Activated CD8-positive, alpha-beta memory T cell treated with anti-CD3 and anti-CD28 coated beads for 24 hours (primary cell): Measurements from ENCODE around the gene CDH23.
"Not testable (repeated sequence)": the region's sequence is repeated elsewhere in the genome, so short reads cannot be mapped to it uniquely, and the experiment has no call there.

Experiments used
- DNase-seq: peaks from one replicate; pipeline ENCODE4 v3.0.0-alpha.2; 2020

Gene CDH23

GRCh38 chr10:71588685-71589084 is 192.0 kb downstream of the CDH23 start:
- DNase-seq = no peak

GRCh38 chr10:71589617-71590551 is 193.2 kb downstream of the CDH23 start:
- no peak for DNase-seq

DNA sequence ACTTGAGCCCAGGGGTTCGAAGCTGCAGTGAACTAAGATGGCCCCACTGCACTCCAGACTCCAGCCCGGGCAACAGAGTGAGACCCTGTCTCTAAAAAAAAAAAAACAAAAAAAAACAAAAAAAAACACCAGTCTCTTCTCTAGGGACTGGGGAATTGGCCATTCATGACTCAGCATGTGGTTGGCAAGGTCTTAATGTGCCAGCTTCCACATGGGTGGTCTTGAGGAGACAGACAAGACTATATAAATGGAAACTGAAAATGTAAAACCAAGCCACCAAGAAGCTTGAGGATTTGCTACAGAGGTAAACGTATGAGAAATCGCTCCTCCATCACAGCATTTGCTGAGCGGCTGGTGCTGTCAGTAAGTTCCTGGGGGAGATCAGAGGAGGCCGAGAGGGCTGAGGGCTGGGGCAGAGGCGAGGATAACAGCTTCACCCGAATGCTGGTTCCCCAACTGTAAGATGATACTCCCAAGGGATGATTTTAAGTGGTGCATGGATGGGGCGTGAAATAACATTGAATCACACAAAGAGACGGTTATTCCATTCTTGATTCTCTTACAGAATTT is 194.1 kb downstream of the CDH23 start:
- no peak for DNase-seq

GRCh38 chr10:71594934-71595571 is 198.3 kb downstream of the CDH23 start:
- DNase-seq = no peak

GRCh38 chr10:71595649-71596048 is 198.9 kb downstream of the CDH23 start:
- DNase-seq = no peak

GRCh38 chr10:71596127-71596526 is 199.4 kb downstream of the CDH23 start:
- DNase-seq = no peak

GRCh38 chr10:71596759-71597158 is 200.0 kb downstream of the CDH23 start:
- no peak for DNase-seq

- no peak for DNase-seq
These were observed 201.2 kb downstream of the CDH23 start for GRCh38 chr10:71597821-71598498.

DNA sequence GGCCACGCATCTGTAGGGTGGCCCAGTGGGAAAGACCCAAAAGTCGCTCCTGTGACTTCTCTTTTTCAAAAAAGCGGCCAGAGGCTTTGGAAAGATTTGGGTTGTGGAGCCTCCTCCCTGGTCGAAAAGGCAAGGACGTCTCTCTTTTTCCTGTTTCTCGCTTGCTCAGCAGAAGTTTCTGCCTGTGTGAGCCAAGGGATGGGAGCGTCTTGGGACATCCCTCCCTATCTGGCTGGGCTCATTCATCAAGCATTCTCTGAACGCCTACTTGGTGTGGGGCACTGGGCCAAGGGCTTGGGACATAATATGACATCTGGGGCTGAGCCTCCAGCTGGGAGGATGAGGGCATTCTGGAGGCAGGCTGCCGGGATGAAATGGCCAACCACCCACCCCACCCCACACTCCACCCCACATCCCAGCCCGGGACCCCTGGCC is 201.9 kb downstream of the CDH23 start:
- no peak for DNase-seq

DNA sequence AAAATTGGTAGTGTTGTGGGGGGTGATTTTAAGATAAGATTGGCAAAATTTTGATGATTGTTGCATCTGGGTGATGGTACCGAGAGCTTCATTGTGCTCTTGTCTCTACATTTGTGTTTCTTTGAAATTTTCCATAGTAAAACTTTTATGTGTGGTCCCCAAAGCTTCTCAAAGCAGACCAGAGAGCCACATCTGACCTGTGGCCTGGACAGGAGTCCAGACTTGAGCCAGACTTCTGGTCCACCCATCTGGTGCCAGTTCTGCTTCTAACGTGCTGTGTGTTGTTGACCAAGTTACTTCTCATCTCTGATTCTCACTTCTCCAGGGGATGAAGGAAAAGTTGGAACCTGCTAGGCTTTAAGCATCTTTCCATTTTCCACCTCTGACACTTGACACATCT is 202.8 kb downstream of the CDH23 start:
- DNase-seq = no peak

GRCh38 chr10:71600242-71600641 is 203.5 kb downstream of the CDH23 start:
- DNase-seq = not testable (repeated sequence)

- DNase-seq = no peak
These were observed 204.1 kb downstream of the CDH23 start for GRCh38 chr10:71600849-71601248.

GRCh38 chr10:71601273-71601672 is 204.6 kb downstream of the CDH23 start:
- no peak for DNase-seq

DNA sequence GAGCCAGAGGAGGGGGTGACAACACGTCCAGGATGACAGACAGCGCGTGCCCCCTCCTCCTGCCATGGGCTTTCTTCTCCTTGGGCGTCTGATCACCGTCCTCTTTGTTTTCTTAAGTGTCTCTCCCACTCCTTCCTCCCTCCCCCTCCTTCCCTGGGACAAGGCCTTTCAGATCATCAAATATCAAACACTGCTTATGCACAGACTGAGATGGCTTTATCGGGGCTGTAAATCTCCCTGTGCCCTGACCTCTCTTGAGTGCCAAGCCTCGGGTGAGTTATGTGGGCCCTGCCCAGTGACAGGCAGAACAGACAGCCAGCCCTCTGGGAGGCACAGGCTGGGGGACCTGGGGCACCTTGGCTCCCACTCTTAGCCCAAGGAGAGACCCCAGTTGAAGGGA is 206.4 kb downstream of the CDH23 start:
- DNase-seq = no peak

GRCh38 chr10:71603754-71604153 is 207.0 kb downstream of the CDH23 start:
- no peak for DNase-seq

DNA sequence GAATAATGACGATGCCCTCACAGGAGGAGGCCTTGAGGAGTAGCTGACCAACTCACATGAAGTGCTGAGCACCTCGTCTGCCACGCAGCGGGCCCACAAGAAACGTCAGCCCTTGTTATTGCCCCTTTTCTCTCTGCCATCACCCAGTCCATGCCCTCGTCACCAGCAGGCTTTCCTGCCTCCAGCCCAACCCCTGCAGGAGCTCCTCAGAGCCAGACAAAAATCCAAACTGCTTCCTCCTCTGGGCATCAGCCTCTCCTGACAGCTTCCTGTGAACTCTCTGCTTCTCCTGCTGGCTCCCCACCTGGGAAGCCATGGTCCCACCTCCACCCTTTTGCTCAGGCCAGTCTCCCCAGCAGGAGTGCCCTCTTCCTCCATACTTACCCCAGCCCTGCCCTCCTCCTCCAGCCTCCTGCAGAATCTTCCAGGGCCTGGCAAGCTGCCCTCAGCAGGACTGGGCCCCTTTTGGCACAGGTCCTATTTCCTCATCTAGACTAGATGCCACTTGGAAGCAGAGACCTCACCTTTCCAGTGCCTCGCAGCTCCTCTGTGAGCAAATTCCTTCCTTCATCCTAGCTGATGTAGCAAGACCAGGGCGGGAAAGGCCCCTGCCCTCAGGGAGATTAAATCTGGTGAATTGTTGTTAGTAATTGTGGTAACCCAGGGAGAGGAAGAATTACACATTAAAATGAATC is 207.8 kb downstream of the CDH23 start:
- DNase-seq = no peak

DNA sequence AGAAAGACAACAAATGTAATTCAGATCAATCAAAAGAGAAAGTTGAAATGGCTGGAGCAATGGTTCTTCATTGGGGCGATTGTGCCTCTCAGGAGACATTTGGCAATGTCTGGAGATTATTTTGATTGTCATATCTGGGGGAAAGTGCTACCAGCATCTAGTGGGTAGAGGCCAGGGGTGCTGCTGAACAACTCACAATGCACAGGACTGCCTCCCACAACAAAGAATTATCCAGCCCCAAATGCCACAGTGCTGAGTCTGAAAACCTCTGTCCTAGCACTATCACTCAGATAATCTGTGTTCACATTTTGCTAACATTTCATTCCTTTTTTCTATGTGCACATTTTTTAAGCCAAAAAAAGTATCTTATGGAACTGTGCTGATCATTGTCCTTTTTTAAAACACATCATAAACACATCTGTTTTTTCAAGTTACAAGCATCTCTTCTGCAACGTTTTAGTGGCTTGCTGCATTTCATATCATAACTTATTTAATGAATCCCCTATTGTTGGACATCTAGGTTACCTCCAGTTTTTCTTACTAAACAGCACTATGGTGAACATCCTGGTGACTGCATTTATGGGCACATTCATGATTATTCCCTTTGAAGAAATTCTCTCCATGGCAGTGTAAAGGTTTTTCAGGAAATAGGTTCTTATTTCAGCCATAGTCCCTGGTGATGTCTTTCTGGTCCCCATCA is 208.7 kb downstream of the CDH23 start:
- no peak for DNase-seq

DNA sequence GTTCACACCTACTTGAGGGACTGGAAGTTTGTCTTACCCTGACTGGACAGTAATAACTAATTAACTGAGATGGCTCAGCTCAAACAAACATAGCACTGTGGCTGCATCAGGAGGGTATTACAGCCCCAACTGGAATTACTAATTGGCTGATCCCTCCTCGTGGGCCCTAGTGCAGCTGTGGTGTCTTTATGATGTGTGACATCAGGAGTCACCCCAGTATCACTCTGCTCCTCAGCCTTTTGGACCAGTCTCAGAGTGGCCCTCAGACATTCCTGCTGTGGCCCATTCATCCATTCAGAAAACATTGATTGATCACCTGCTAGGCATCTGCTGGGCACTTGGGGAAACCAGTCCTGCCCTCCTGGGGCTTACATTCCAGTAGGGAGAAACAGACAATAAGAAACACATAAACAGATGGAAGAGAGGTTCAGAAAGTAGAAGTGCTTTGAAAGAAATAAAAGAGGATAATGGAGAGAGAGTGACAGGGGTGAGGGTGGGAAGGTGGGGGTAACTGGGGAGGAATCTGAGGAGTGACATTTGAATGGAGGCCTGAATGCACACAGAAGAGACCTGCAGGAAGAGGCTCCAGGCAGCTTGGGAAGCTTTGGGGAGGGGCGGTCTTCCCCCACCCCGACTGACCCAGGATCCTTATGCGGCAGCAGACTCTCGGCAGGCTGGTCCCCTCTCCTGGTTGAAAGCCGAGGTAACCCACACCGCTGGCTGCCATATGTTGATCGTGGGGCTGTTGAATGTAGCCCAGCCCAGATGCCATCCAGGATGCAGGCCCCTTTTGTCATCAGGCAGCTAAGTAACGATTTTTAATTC is 209.7 kb downstream of the CDH23 start:
- DNase-seq = no peak

DNA sequence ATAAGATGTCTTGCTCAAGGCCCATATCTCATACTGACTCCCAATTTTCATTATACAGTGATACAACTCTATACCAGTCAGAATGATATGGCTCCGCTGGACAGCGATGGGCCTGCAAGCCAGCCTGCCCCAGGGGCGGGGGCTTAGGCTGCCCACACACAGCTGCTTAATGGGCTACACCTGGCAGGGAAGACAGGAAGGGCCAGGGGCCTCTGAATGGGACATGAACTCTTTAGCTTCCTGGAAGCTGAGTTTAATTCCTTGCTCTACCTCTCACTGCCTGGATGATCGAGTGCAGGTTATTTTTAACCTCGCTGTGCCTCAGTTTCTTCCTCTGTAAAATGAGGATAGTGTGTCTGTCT is 210.3 kb downstream of the CDH23 start:
- no peak for DNase-seq

GRCh38 chr10:71608819-71609768 is 212.4 kb downstream of the CDH23 start:
- DNase-seq = peak; percentile 85
